GM12878 (cell line): ENCODE measurements around the gene ZNF177. TPM values are rescaled to one million over a fixed set of nuclear protein-coding genes. Genes with fewer than 3 reads are reported as not detected.

Experiments
- ASH2L ChIP-seq: fragments of 300-600, 200-600 bp; sonication (generic); IDR thresholded peaks from 2 replicates; pipeline ENCODE4 v1.6.1; 2017; ENCODE audit warnings: low read depth, mild to moderate bottlenecking, borderline replicate concordance
- BHLHE40 ChIP-seq, 2 experiments: fragments of 450-650 bp in 1 of 2; IDR thresholded peaks; 2 replicates each; pipeline ENCODE4 v1.6.1; 2011 to 2017; ENCODE audit warnings: low read depth in 2 of 2, borderline replicate concordance in 1 of 2, improper control_type of control experiment in 1 of 2, low read length in 1 of 2, mild to moderate bottlenecking in 1 of 2
- BRCA1 ChIP-seq: IDR thresholded peaks from 2 replicates; pipeline ENCODE4 v1.6.1; 2011; ENCODE audit warnings: low read depth, low read length, improper control_type of control experiment
- CBFB ChIP-seq: IDR thresholded peaks from 2 replicates; pipeline ENCODE4 v1.6.1; 2016; ENCODE audit warnings: antibody characterized with exemption, low read depth
- CHD2 ChIP-seq: IDR thresholded peaks from 2 replicates; pipeline ENCODE4 v1.6.1; 2011; ENCODE audit warnings: low read depth, low read length, improper control_type of control experiment, borderline replicate concordance
- CTCF ChIP-seq, 3 experiments: IDR thresholded peaks in 2 of 3; conservative IDR thresholded peaks in 1 of 3; 2 replicates each; pipeline ENCODE4 v1.5.1; 2011; ENCODE audit warnings: low read depth in 3 of 3, low read length in 3 of 3, mild to moderate bottlenecking in 3 of 3, control low read depth in 2 of 3, moderate library complexity in 2 of 3, inconsistent platforms in 1 of 3, mixed read lengths in 1 of 3; ENCODE audit not compliant: control insufficient read depth in 2 of 3, insufficient read depth in 1 of 3; ENCODE audit errors: extremely low read depth in 1 of 3
- EED ChIP-seq: sonication (generic); IDR thresholded peaks from 2 replicates; pipeline ENCODE4 v1.6.1; 2016; ENCODE audit warnings: antibody characterized with exemption, low read depth
- HCFC1 ChIP-seq: fragments of 150-350 bp; IDR thresholded peaks from 2 replicates; pipeline ENCODE4 v1.6.1; 2014; ENCODE audit warnings: low read length
- HDAC2 ChIP-seq: fragments of 200-600 bp; sonication (generic); IDR thresholded peaks from 2 replicates; pipeline ENCODE4 v1.6.1; 2017
- IKZF1 ChIP-seq: fragments of 450-650 bp; conservative IDR thresholded peaks from 2 replicates; pipeline ENCODE4 v1.6.1; 2017; ENCODE audit warnings: antibody characterized with exemption, mild to moderate bottlenecking
- IKZF2 ChIP-seq, 2 experiments: fragments of 450-650 bp; IDR thresholded peaks; 2 replicates each; pipeline ENCODE4 v1.6.1; 2017; ENCODE audit warnings: mild to moderate bottlenecking in 2 of 2, moderate library complexity in 2 of 2
- NFYA ChIP-seq: IDR thresholded peaks from 2 replicates; pipeline ENCODE4 v1.6.1; 2011; ENCODE audit warnings: low read depth, mild to moderate bottlenecking, low read length, improper control_type of control experiment, borderline replicate concordance
- NKRF ChIP-seq: fragments of 450-650 bp; conservative IDR thresholded peaks from 2 replicates; pipeline ENCODE4 v1.6.1; 2017; ENCODE audit warnings: mild to moderate bottlenecking, moderate library complexity
- NR2F1 ChIP-seq: fragments of 450-650 bp; conservative IDR thresholded peaks from 2 replicates; pipeline ENCODE4 v1.6.1; 2017; ENCODE audit warnings: mild to moderate bottlenecking
- NRF1 ChIP-seq: conservative IDR thresholded peaks from 2 replicates; pipeline ENCODE4 v1.6.1; 2011; ENCODE audit warnings: mild to moderate bottlenecking, low read depth, low read length, improper control_type of control experiment
- PBX3 ChIP-seq: IDR thresholded peaks from 2 replicates; pipeline ENCODE4 v1.6.1; 2011; ENCODE audit warnings: mild to moderate bottlenecking, low read depth, low read length, moderate library complexity; ENCODE audit not compliant: insufficient replicate concordance
- RAD21 ChIP-seq: IDR thresholded peaks from 2 replicates; pipeline ENCODE4 v1.6.1; 2011; ENCODE audit warnings: mild to moderate bottlenecking, low read depth, low read length, moderate library complexity; ENCODE audit not compliant: insufficient read depth
- TBL1XR1 ChIP-seq: IDR thresholded peaks from 2 replicates; pipeline ENCODE4 v1.6.1; 2012; ENCODE audit warnings: low read depth, low read length, improper control_type of control experiment
- TCF12 ChIP-seq: IDR thresholded peaks from 2 replicates; pipeline ENCODE4 v1.6.1; 2011; ENCODE audit warnings: low read depth, mild to moderate bottlenecking, low read length
- ZBTB33 ChIP-seq: fragments of 450-650 bp; IDR thresholded peaks from 2 replicates; pipeline ENCODE4 v1.6.1; 2017; ENCODE audit warnings: mild to moderate bottlenecking
- ZNF217 ChIP-seq: fragments of 450-650 bp; IDR thresholded peaks from 2 replicates; pipeline ENCODE4 v1.6.1; 2017; ENCODE audit warnings: antibody characterized with exemption, mild to moderate bottlenecking
- polyA plus RNA-seq, 11 experiments: library from polyadenylated mRNA; depleted of rRNA in 4 of 11; unstranded in 6 of 11; stranded (reverse) in 5 of 11; fragments of >200 nt; fragmentation: Nextera tagmentation in 4 of 11; fragmentation: Illumina TruSeq in 1 of 11; extraction: Ambion mirVana in 4 of 11; extraction: Trizol in 1 of 11; gene quantifications; 1 replicate in 1 of 11; 2 replicates in 10 of 11; pipeline versions ENCODE4 v1.2.1 to v1.2.3, GENCODE V29; 2011 to 2016; ENCODE audit warnings: inconsistent platforms in 2 of 11, missing spikeins in 2 of 11, low read depth in 1 of 11
- total RNA-seq, 4 experiments: library from RNA; depleted of rRNA in 3 of 4; stranded (reverse); fragments of >200 nt in 3 of 4; fragmentation: Illumina TruSeq in 1 of 4; extraction: Trizol in 1 of 4; gene quantifications; 2 replicates each; pipeline versions ENCODE4 v1.2.1 to v1.2.3, GENCODE V29; 2013 to 2021
- TF ChIP-seq, protein P1 (sequence below): IDR thresholded peaks from 2 replicates; pipeline ENCODE4 v1.6.1; 2012; ENCODE audit warnings: low read depth, low read length, improper control_type of control experiment

The ZNF177 gene
- total and polyA plus RNA-seq, 10 of the 15 experiments (the other 5 are each of a cell fraction or from before 2014, with no cell fraction given), result 0.05 to 0.98 (median 0.31) TPM; not detected in 1

- TF ChIP-seq NKRF (0 out of 2 replicates have a peak, but pooled peaks have one; percentile 10), HCFC1 (peak; percentile 47; the same call in 1 of the 2 replicates), ASH2L (no peak), CTCF (IDR thresholded peaks at IDR 0.05 in 2 of 3, conservative IDR thresholded peaks at IDR 0.05 in 1 of 3; ENCODE audit: control insufficient read depth in 2 of 3, extremely low read depth in 1 of 3, insufficient read depth in 1 of 3, low read depth in 3 of 3, low read length in 3 of 3) (peak; percentile 19 to 34 (median 23); a peak in 3 of 6 replicates), ZNF217 (peak; percentile 42; the same call in 1 of the 2 replicates), NRF1 (peak; percentile 85), IKZF1 (peak; percentile 93), ZBTB33 (no peak), NFYA (no peak), TCF12 (0 out of 2 replicates have a peak, but pooled peaks have one; percentile 39), BHLHE40 (IDR thresholded peaks at IDR 0.05; ENCODE audit: borderline replicate concordance in 1 of 2, low read depth in 2 of 2, low read length in 1 of 2) (peak; percentile 57 to 83; a peak in 3 of 4 replicates), RAD21 (0 out of 2 replicates have a peak, but pooled peaks have one; percentile 4), IKZF2 (IDR thresholded peaks at IDR 0.05) (no peak), HDAC2 (no peak), NR2F1 (0 out of 2 replicates have a peak, but pooled peaks have one; percentile 21), EED (0 out of 2 replicates have a peak, but pooled peaks have one; percentile 13), CBFB (peak; percentile 72), PBX3 (peak; percentile 44), CHD2 (peak; percentile 98), BRCA1 (peak; percentile 75), TBL1XR1 (peak; percentile 50; the same call in 1 of the 2 replicates)
- TF ChIP-seq, protein P1, sequence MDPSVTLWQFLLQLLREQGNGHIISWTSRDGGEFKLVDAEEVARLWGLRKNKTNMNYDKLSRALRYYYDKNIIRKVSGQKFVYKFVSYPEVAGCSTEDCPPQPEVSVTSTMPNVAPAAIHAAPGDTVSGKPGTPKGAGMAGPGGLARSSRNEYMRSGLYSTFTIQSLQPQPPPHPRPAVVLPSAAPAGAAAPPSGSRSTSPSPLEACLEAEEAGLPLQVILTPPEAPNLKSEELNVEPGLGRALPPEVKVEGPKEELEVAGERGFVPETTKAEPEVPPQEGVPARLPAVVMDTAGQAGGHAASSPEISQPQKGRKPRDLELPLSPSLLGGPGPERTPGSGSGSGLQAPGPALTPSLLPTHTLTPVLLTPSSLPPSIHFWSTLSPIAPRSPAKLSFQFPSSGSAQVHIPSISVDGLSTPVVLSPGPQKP, result no peak
Measured at GRCh38 chr19:9323919-9324583, 38.8 kb upstream of the ZNF177 start, which contains the start of gene ZNF559 (continued).
